ENCODE data around the gene PDE6H.

Gene PDE6H

GRCh38 chr12:14972816-14973215 is at the start of gene PDE6H:
PDE6H (plus strand) TSS chr12:14973042; CDS start chr12:14978013, 4,971 bp downstream.
- H3K27ac Mint-ChIP-seq, result no peak within 1 kb of the TSS
- peaks cover 10% of the 10 kb centered on the region for H3K36me3 Mint-ChIP-seq
- peaks cover 7% of the 10 kb centered on the region for H3K27me3 Mint-ChIP-seq
- no peak within 1 kb of the TSS for H3K4me3 Mint-ChIP-seq
- DNase-seq, result no peak
- H3K4me1 Mint-ChIP-seq, result peaks cover 19% of the 10 kb centered on the region
- CTCF ChIA-PET, result no interaction called here
- H3K9me3 Mint-ChIP-seq, result no peaks in the 10 kb centered on the region

GRCh38 chr12:14923944-14924343 is 48.9 kb upstream of the PDE6H start:
- no peak overlapping the region for H3K4me3 Mint-ChIP-seq
- peaks cover 17% of the 10 kb centered on the region for H3K4me1 Mint-ChIP-seq
- CTCF ChIA-PET, result interaction anchor here (1.0 kb wide), 1 partner anchor 9 kb away, joined by 3 read pairs; no protein-coding TSS in a partner anchor
- DNase-seq, result no peak
- peaks cover 50% of the 10 kb centered on the region for H3K36me3 Mint-ChIP-seq
- no peaks in the 10 kb centered on the region for H3K27me3 Mint-ChIP-seq
- H3K9me3 Mint-ChIP-seq, result no peaks in the 10 kb centered on the region
- no peak overlapping the region for H3K27ac Mint-ChIP-seq

- Mint-ChIP-seq H3K36me3 (peaks cover 45% of the 10 kb centered on the region), H3K9me3 (no peaks in the 10 kb centered on the region), H3K4me1 (peaks cover 17% of the 10 kb centered on the region), H3K27ac (no peak overlapping the region), H3K27me3 (no peaks in the 10 kb centered on the region), H3K4me3 (no peak overlapping the region)
- no peak for DNase-seq
- CTCF ChIA-PET, result no interaction called here
Observed at GRCh38 chr12:14924541-14924940, 48.3 kb upstream of the PDE6H start.

GRCh38 chr12:14927267-14927666 is 45.6 kb upstream of the PDE6H start:
- no peaks in the 10 kb centered on the region for H3K9me3 Mint-ChIP-seq
- DNase-seq, result no peak
- H3K4me3 Mint-ChIP-seq, result no peak overlapping the region
- H3K27me3 Mint-ChIP-seq, result no peaks in the 10 kb centered on the region
- H3K27ac Mint-ChIP-seq, result no peak overlapping the region
- CTCF ChIA-PET, result interaction anchor here (0.7 kb wide), 1 partner anchor 202 kb away, joined by 3 read pairs; no protein-coding TSS in a partner anchor
- H3K36me3 Mint-ChIP-seq, result peaks cover 40% of the 10 kb centered on the region
- H3K4me1 Mint-ChIP-seq, result no peaks in the 10 kb centered on the region

- Mint-ChIP-seq H3K4me3 (no peak overlapping the region), H3K4me1 (no peaks in the 10 kb centered on the region), H3K27ac (no peak overlapping the region), H3K9me3 (no peaks in the 10 kb centered on the region), H3K27me3 (no peaks in the 10 kb centered on the region), H3K36me3 (peaks cover 50% of the 10 kb centered on the region)
- no peak for DNase-seq
- CTCF ChIA-PET, result interaction anchor here (1.0 kb wide), 1 partner anchor 18 kb away, joined by 3 read pairs; no protein-coding TSS in a partner anchor
Observed at GRCh38 chr12:14928931-14929330, 43.9 kb upstream of the PDE6H start.

- no peak overlapping the region for H3K27ac Mint-ChIP-seq
- H3K9me3 Mint-ChIP-seq, result no peaks in the 10 kb centered on the region
- no peak for DNase-seq
- no peak overlapping the region for H3K4me3 Mint-ChIP-seq
- H3K4me1 Mint-ChIP-seq, result no peaks in the 10 kb centered on the region
- peaks cover 55% of the 10 kb centered on the region for H3K36me3 Mint-ChIP-seq
- no peaks in the 10 kb centered on the region for H3K27me3 Mint-ChIP-seq
- CTCF ChIA-PET, result no interaction called here
Observed at GRCh38 chr12:14930299-14930698, 42.5 kb upstream of the PDE6H start.

GRCh38 chr12:14931359-14931758 is 41.5 kb upstream of the PDE6H start:
- CTCF ChIA-PET, result no interaction called here
- Mint-ChIP-seq H3K4me3 (no peak overlapping the region), H3K36me3 (peaks cover 60% of the 10 kb centered on the region), H3K9me3 (no peaks in the 10 kb centered on the region), H3K4me1 (no peaks in the 10 kb centered on the region), H3K27ac (no peak overlapping the region), H3K27me3 (no peaks in the 10 kb centered on the region)
- DNase-seq, result no peak

GRCh38 chr12:14931791-14932560 is 40.9 kb upstream of the PDE6H start:
- CTCF ChIA-PET, result no interaction called here
- Mint-ChIP-seq H3K27ac (no peak overlapping the region), H3K36me3 (peaks cover 65% of the 10 kb centered on the region)

GRCh38 chr12:14934511-14934910 is 38.3 kb upstream of the PDE6H start:
- peaks cover 9% of the 10 kb centered on the region for H3K4me1 Mint-ChIP-seq
- H3K9me3 Mint-ChIP-seq, result peaks cover 1% of the 10 kb centered on the region
- CTCF ChIA-PET, result interaction anchor here (1.1 to 1.3 kb wide), 2 partner anchors 37 to 89 kb away, joined by 3 to 4 read pairs; no protein-coding TSS in a partner anchor
- H3K36me3 Mint-ChIP-seq, result peaks cover 71% of the 10 kb centered on the region
- DNase-seq, result no peak
- no peak overlapping the region for H3K4me3 Mint-ChIP-seq
- no peak overlapping the region for H3K27ac Mint-ChIP-seq
- no peaks in the 10 kb centered on the region for H3K27me3 Mint-ChIP-seq

More at GRCh38 chr12:14931791-14932560, 40.9 kb upstream of the PDE6H start:
- DNase-seq, result no peak
- no peak overlapping the region for H3K4me3 Mint-ChIP-seq
- no peaks in the 10 kb centered on the region for H3K4me1 Mint-ChIP-seq
- no peaks in the 10 kb centered on the region for H3K9me3 Mint-ChIP-seq
- H3K27me3 Mint-ChIP-seq, result no peaks in the 10 kb centered on the region

- Mint-ChIP-seq H3K27me3 (no peaks in the 10 kb centered on the region), H3K4me3 (no peak overlapping the region), H3K27ac (no peak overlapping the region), H3K4me1 (peaks cover 14% of the 10 kb centered on the region), H3K36me3 (peaks cover 77% of the 10 kb centered on the region), H3K9me3 (peaks cover 1% of the 10 kb centered on the region)
- DNase-seq, result no peak
- CTCF ChIA-PET, result interaction anchor here (1.0 to 1.3 kb wide), 2 partner anchors 60 to 89 kb away, joined by 4 read pairs; no protein-coding TSS in a partner anchor
Observed at GRCh38 chr12:14935031-14935430, 37.8 kb upstream of the PDE6H start.

GRCh38 chr12:14936224-14936861 is 36.5 kb upstream of the PDE6H start:
- no peak for DNase-seq
- Mint-ChIP-seq H3K4me1 (peaks cover 26% of the 10 kb centered on the region), H3K36me3 (peaks cover 82% of the 10 kb centered on the region), H3K9me3 (peaks cover 1% of the 10 kb centered on the region), H3K27ac (no peak overlapping the region), H3K27me3 (no peaks in the 10 kb centered on the region), H3K4me3 (no peak overlapping the region)
- CTCF ChIA-PET, result interaction anchor here (0.7 to 3.8 kb wide), 11 partner anchors 9 to 167 kb away, joined by 3 to 17 read pairs (median 4); no protein-coding TSS in a partner anchor

GRCh38 chr12:14937014-14937413 is 35.8 kb upstream of the PDE6H start:
- Mint-ChIP-seq H3K27me3 (no peaks in the 10 kb centered on the region), H3K36me3 (peaks cover 84% of the 10 kb centered on the region), H3K27ac (no peak overlapping the region), H3K4me1 (peaks cover 29% of the 10 kb centered on the region), H3K4me3 (no peak overlapping the region), H3K9me3 (peaks cover 1% of the 10 kb centered on the region)
- CTCF ChIA-PET, result interaction anchor here (0.7 to 3.8 kb wide), 9 partner anchors 8 to 168 kb away, joined by 3 to 17 read pairs (median 3); no protein-coding TSS in a partner anchor
- DNase-seq, result no peak

GRCh38 chr12:14937689-14938088 is 35.2 kb upstream of the PDE6H start:
- Mint-ChIP-seq H3K4me1 (peaks cover 35% of the 10 kb centered on the region), H3K27me3 (no peaks in the 10 kb centered on the region), H3K27ac (no peak overlapping the region), H3K36me3 (peaks cover 84% of the 10 kb centered on the region), H3K9me3 (peaks cover 1% of the 10 kb centered on the region), H3K4me3 (no peak overlapping the region)
- no peak for DNase-seq
- CTCF ChIA-PET, result interaction anchor here (1.0 to 3.8 kb wide), 7 partner anchors 11 to 57 kb away, joined by 3 to 17 read pairs (median 3); no protein-coding TSS in a partner anchor

- Mint-ChIP-seq H3K36me3 (peaks cover 80% of the 10 kb centered on the region), H3K4me1 (peaks cover 35% of the 10 kb centered on the region), H3K9me3 (peaks cover 1% of the 10 kb centered on the region), H3K27me3 (no peaks in the 10 kb centered on the region), H3K4me3 (no peak within 1 kb of the TSS), H3K27ac (peak within 1 kb of the TSS; percentile 40)
- CTCF ChIA-PET, result interaction anchor here (0.8 to 3.8 kb wide), 4 partner anchors 10 to 56 kb away, joined by 3 to 17 read pairs (median 6); no protein-coding TSS in a partner anchor
- DNase-seq, result no peak
Observed at GRCh38 chr12:14938301-14938700, 34.5 kb upstream of the PDE6H start, which contains the start of gene ERP27. ERP27 (minus strand) TSS chr12:14938537; CDS start chr12:14938508, 29 bp downstream.
